ENCODE results near the gene KIFBP.

- TF ChIP-seq CEBPB (IDR thresholded peaks at IDR 0.05) (no peak), FOXM1 (IDR thresholded peaks at IDR 0.05; ENCODE audit: borderline replicate concordance, low read depth) (no peak), EP300 (IDR thresholded peaks at IDR 0.05; ENCODE audit: borderline replicate concordance) (no peak), RAD21 (IDR thresholded peaks at IDR 0.05; ENCODE audit: low read depth) (no peak), REST (IDR thresholded peaks at IDR 0.05; ENCODE audit: low read depth) (no peak), TAF1 (IDR thresholded peaks at IDR 0.05; ENCODE audit: low read depth) (no peak), CREB1 (IDR thresholded peaks at IDR 0.05; ENCODE audit: low read depth) (no peak), TEAD4 (IDR thresholded peaks at IDR 0.05) (no peak), MAX (IDR thresholded peaks at IDR 0.05) (no peak)
These were observed 49.7 kb upstream of the KIFBP start for GRCh38 chr10:68938884-68939283.
